Fibroblast of skin of abdomen (primary cell): Measurements from ENCODE around the gene MAGI1.
"Not testable (repeated sequence)": the region's sequence is repeated elsewhere in the genome, so short reads cannot be mapped to it uniquely, and the experiment has no call there.

Experiments used
- DNase-seq: peaks from one replicate; pipeline ENCODE4 v3.0.0-alpha.2; 2013

The MAGI1 gene

DNA sequence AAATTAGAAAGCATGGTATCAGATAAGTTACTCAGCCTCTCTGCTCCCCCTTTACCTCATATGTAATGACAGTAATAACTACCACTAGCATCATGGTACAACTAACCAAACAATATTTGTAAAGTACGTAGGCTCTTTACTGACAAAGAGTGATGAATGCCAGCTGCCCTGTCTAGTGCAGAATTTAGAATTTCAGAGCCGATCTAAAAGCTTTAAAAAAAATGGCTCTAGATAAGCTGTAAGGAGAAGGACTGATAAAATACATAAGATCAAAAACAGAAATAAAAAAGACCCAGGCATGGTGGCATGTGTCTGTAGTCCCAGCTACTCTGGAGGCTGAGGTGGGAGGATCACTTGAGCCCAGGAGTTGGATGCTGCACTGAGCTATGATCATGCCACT is 424.1 kb downstream of the MAGI1 start:
- no peak for DNase-seq

GRCh38 chr3:65607965-65608460 is 430.7 kb downstream of the MAGI1 start:
- DNase-seq: not testable (repeated sequence)

DNA sequence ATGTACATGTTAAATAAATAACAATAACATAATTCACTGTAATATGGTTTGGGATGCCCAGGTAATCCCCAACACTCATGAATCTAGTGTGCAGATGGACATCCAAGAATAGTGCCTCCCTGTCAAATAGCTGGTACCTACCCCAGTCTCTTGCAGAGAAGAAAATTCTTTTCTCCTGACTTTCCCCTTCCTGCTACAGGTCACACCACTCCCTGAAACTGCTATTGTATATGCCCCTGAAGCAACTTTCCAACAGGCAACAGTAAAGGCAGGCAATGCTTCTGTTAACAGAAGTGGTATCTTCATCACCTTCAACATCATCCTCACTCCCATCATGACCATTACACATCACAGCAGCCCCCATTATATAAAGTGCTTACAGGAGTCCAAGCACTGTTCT is 431.6 kb downstream of the MAGI1 start:
- no peak for DNase-seq

DNA sequence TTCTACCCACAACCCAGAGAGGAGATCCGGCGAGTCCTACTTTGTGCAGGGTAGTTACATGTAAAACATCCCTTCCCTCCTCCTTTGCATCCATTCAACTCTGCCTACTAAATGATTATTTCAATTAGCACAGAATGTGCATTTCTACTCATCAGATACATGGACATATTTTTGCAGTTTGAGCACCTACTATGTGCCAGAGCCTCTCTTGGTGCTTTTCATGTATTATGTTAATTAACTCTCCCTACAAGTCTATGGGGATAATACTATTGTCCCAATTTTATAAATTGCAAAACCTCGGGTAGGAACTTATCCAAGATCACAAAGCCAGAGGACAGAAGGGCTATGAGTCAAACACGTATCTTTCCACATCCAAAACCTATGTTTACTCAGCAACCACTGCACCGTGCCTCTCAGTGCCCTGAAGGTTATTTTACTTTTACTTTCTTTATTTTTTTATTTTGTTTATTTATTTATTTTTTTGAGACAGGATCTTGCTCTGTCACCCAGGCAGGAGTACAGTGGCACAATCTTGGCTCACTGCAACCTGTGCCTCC is 432.8 kb downstream of the MAGI1 start:
- no peak for DNase-seq

GRCh38 chr3:65604863-65605526 is 433.7 kb downstream of the MAGI1 start:
- peak; percentile 78 for DNase-seq

GRCh38 chr3:65603631-65604030 is 435.1 kb downstream of the MAGI1 start:
- no peak for DNase-seq

- DNase-seq: no peak
Measured at GRCh38 chr3:65600888-65601287, 437.8 kb downstream of the MAGI1 start.

GRCh38 chr3:65597952-65598413 is 440.7 kb downstream of the MAGI1 start:
- no peak for DNase-seq

DNA sequence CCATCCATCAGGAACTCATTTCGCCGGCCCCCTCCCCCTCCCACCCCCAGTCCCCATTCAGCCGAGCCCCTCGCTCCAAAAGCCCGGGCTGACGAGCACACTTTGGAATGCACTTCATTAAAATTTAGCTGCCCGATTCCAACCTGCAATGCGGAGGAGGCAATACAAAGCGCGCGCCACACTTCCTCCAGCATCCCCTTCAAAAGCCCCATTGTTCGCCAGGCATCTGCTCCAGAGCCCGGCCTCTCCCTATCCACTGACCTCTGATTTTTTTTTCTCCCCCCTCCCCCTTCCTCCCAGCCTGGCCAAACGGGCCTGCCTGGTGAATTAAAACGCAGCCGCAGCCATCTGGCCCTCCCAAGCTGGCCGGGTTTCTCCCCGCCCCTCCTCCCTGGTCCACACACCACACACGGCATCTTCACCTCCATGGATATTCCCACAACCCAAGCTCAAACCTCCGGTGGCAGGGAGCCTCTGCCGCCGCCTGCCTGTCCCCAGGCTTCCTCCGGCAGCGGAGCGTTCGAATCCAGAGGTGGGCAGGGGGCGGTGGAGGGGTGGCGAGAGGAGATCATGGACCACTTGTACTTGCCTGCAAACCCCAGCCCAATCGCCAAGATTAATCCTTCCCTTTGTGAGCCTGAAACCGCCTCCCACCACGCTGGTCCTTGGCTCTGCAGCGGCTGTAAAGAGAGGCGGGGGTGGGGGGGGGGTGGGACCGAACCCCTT is 441.3 kb downstream of the MAGI1 start:
- DNase-seq: peak; percentile 31

DNA sequence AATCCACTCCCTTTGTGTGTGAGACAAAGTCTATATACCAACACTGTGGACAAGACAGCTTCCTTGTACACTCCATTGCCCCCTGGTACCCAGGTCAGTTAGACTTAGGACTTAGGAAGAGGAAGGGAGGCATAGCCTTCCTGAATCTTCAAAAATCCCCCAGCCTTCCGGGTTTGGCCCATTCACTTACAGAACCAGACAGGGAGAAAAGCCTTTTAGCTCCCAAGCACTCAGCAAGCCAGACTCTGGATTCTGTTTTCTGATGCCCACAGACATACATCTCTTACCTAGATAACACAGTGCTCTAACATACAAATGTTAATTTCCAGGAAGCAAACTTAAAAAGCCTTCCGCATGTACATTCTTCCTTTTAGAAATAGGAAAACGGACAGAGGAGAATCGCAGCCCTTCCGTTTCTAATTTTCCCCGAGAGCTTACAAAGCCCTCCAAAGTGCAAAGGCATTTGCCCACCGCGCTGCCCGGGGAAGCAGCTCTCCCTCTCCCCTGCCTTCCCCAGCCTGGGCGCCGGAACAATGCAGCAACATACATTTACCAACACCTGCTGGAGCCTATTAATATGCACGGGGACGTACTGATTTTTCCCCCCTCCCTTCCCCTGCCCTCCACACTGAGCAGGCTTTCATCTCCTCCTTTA is 442.0 kb downstream of the MAGI1 start:
- DNase-seq: no peak

GRCh38 chr3:65596029-65596300 is 442.8 kb downstream of the MAGI1 start:
- no peak for DNase-seq

GRCh38 chr3:65595222-65596028 is 443.3 kb downstream of the MAGI1 start:
- DNase-seq: no peak

DNA sequence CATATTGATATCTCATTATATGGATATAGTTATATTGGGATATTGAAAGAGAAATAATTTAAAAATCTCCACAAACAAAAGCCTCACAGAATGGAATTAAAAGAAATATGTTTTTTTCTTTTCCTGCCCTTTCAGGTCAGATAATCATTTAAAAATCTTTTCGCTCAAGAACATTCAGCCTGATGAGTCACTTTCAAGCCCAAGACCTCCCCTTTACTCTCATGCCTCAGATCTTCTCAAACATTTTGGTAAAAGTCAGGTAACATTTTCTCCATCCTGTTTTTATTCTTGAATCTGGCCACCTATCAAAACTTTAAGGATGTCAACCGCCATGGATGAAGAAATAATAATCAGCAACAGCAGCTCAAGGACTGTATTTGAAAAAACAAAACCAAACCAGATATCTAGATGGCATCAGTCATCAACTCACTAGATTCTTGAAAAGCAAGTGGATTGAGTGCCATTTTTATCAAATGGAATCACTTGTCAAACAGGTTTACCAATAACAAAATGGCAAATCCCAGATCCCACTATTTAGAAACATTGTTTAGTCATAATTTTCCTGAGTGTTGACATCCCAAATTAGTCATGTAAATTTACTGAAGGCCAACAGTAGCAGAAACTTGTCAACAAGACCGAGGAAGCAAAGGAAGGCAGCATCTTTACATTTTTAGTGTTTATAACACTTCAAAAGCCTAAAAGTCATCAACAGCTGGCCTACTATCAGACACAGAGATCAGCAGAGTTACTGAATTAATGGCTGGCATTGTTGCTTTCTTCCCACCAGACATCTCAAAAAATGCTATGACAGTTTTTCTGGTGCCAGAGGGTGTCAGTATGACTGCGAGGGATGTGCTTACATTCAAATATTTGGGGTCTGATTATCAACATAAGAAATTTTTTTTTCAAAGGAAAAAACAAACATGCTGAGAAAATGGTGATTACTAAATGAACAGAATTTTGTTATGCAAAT is 444.7 kb downstream of the MAGI1 start:
- no peak for DNase-seq

DNA sequence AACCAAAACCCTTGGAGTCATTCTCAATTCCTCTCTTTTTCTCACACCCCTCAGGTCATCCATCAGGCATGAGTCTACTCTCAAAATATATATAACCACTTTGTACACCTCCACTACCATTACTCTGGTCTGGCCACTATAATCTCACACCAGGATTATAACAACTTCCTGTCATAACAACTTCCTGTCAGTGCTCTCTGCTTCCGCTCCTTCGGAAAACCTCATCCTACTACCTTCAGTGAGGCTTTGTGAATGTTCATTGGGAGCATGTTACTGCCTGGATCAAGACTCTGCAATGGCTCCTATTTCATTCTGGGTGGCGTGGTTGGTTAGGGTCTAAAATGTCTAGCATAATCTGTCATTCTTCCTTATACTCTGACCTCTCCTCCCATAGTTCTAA is 447.4 kb downstream of the MAGI1 start:
- DNase-seq: no peak

GRCh38 chr3:65588884-65589283 is 449.8 kb downstream of the MAGI1 start:
- DNase-seq: no peak

- no peak for DNase-seq
Measured at GRCh38 chr3:65587650-65588439, 450.9 kb downstream of the MAGI1 start.

GRCh38 chr3:65584913-65585312 is 453.8 kb downstream of the MAGI1 start:
- no peak for DNase-seq

- DNase-seq: no peak
Measured at GRCh38 chr3:65584002-65584401, 454.7 kb downstream of the MAGI1 start.

- no peak for DNase-seq
Measured at GRCh38 chr3:65583188-65583587, 455.5 kb downstream of the MAGI1 start.

- DNase-seq: no peak
Measured at GRCh38 chr3:65582012-65582717, 456.6 kb downstream of the MAGI1 start.
